Stimulated activated CD4-positive, alpha-beta T cell treated with anti-CD3 and anti-CD28 coated beads, Interleukin-4, amount 100 ng/mL, for 4 hours (primary cell): ENCODE data around the gene RFPL2.

Source experiments
- DNase-seq, 2 experiments: peaks; one replicate each; pipeline ENCODE4 v3.0.0-alpha.2; 2020

Gene RFPL2

GRCh38 chr22:32204856-32205722, at the start of gene RFPL2:
TSS of gene RFPL2 (minus strand) at chr22:32205073. CDS start at chr22:32202451, 2,622 bp downstream.
- DNase-seq = peak; percentile 41 to 42

- DNase-seq = no peak
Observed at GRCh38 chr22:32249231-32249630, 44.4 kb upstream of the RFPL2 start.

- no peak for DNase-seq
Observed at GRCh38 chr22:32248276-32248675, 43.4 kb upstream of the RFPL2 start.

GRCh38 chr22:32246166-32246565, 41.3 kb upstream of the RFPL2 start:
- DNase-seq = no peak

- DNase-seq = no peak
Observed at GRCh38 chr22:32245042-32245441, 40.2 kb upstream of the RFPL2 start.

- DNase-seq = no peak
Observed at GRCh38 chr22:32244547-32244946, 39.7 kb upstream of the RFPL2 start.

GRCh38 chr22:32240461-32240860, 35.6 kb upstream of the RFPL2 start:
- DNase-seq = no peak

- DNase-seq = no peak
Observed at GRCh38 chr22:32237906-32238305, 33.0 kb upstream of the RFPL2 start.

GRCh38 chr22:32236970-32237369, 32.1 kb upstream of the RFPL2 start:
- DNase-seq = no peak

GRCh38 chr22:32233091-32233490, 28.2 kb upstream of the RFPL2 start:
- DNase-seq = no peak

GRCh38 chr22:32232191-32232830, 27.4 kb upstream of the RFPL2 start:
- DNase-seq = no peak

GRCh38 chr22:32226326-32227104, 21.6 kb upstream of the RFPL2 start:
- DNase-seq = no peak

- DNase-seq = no peak
Observed at GRCh38 chr22:32222991-32223390, 18.1 kb upstream of the RFPL2 start.

- DNase-seq = no peak
Observed at GRCh38 chr22:32219026-32219425, 14.2 kb upstream of the RFPL2 start.

GRCh38 chr22:32218470-32218869, 13.6 kb upstream of the RFPL2 start:
- DNase-seq = no peak

- DNase-seq = no peak
Observed at GRCh38 chr22:32217465-32217864, 12.6 kb upstream of the RFPL2 start.

GRCh38 chr22:32216911-32217310, 12.0 kb upstream of the RFPL2 start:
- DNase-seq = no peak

- DNase-seq = no peak
Observed at GRCh38 chr22:32211011-32211410, 6.1 kb upstream of the RFPL2 start.

- DNase-seq = no peak
Observed at GRCh38 chr22:32208681-32209080, 3.8 kb upstream of the RFPL2 start.

GRCh38 chr22:32207971-32208480, 3.2 kb upstream of the RFPL2 start:
- no peak for DNase-seq

GRCh38 chr22:32206774-32207758, 2.2 kb upstream of the RFPL2 start:
- peak; percentile 29 to 36 for DNase-seq
